ENCODE data around the gene KRTAP5-3. TPM values are rescaled to one million over a fixed set of nuclear protein-coding genes. Genes with fewer than 3 reads are reported as not detected.

The KRTAP5-3 gene
- total and polyA plus RNA-seq, 9 of the 15 experiments (the other 6 are each of a cell fraction or from before 2014, with no cell fraction given) = not detected

- TF ChIP-seq, protein P1, sequence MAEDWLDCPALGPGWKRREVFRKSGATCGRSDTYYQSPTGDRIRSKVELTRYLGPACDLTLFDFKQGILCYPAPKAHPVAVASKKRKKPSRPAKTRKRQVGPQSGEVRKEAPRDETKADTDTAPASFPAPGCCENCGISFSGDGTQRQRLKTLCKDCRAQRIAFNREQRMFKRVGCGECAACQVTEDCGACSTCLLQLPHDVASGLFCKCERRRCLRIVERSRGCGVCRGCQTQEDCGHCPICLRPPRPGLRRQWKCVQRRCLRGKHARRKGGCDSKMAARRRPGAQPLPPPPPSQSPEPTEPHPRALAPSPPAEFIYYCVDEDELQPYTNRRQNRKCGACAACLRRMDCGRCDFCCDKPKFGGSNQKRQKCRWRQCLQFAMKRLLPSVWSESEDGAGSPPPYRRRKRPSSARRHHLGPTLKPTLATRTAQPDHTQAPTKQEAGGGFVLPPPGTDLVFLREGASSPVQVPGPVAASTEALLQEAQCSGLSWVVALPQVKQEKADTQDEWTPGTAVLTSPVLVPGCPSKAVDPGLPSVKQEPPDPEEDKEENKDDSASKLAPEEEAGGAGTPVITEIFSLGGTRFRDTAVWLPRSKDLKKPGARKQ (CRISPR knock-in tag; IDR thresholded peaks at IDR 0.05) = no peak
- TF ChIP-seq OTX1 (CRISPR knock-in tag; IDR thresholded peaks at IDR 0.05) = no peak
- no peak for TF ChIP-seq ELF4 (CRISPR knock-in tag; IDR thresholded peaks at IDR 0.05)
- no peak for TF ChIP-seq RBM39 (optimal IDR thresholded peaks at IDR 0.05; ENCODE audit: low read depth, low read length)
- TF ChIP-seq HMBOX1 (IDR thresholded peaks at IDR 0.05) = no peak
- no peak for TF ChIP-seq CEBPB (tag; IDR thresholded peaks at IDR 0.05)
- TF ChIP-seq WHSC1 (IDR thresholded peaks at IDR 0.05; ENCODE audit: low read length) = no peak
- no peak for TF ChIP-seq NR3C1 (CRISPR knock-in tag; IDR thresholded peaks at IDR 0.05)
- no peak for TF ChIP-seq U2AF1 (optimal IDR thresholded peaks at IDR 0.05; ENCODE audit: low read depth, low read length)
- TF ChIP-seq SUPT5H (IDR thresholded peaks at IDR 0.05) = no peak
Measured at GRCh38 chr11:1644601-1645356, 36.5 kb upstream of the KRTAP5-3 start (continued).

Measured in K562 (cell line).